Caco-2 (cell line): Measurements from ENCODE around the gene PDPN. TPM values are rescaled to one million over a fixed set of nuclear protein-coding genes. Genes with fewer than 3 reads are reported as not detected.

ENCODE experiments used
- BruUV-seq: library from RNA; stranded (reverse); fragments of 400-500 nt; replicated peaks from 2 replicates; lab custom pipeline; 2021; lab: Mats Ljungman, UMichigan
- CTCF ChIA-PET: fragments of 300-600 bp; sonication (Branson Sonifier 250); formaldehyde crosslinking; loops from one replicate; lab custom pipeline; 2022; ENCODE audit warnings: antibody characterized with exemption; lab: Charles Lee
- POLR2A ChIA-PET: fragments of 300-600 bp; sonication (Branson Sonifier 250); formaldehyde crosslinking; loops from one replicate; lab custom pipeline; 2022; ENCODE audit warnings: antibody characterized with exemption; lab: Charles Lee
- DNase-seq, 2 experiments: peaks; one replicate each; pipeline versions ENCODE4 v3.0.0 to v3.0.0-alpha.2; 2020 to 2022
- H3K27me3 ChIP-seq: replicated peaks from 2 replicates; pipeline ENCODE4 v1.6.0; 2011; ENCODE audit warnings: low read length; ENCODE audit not compliant: control insufficient read depth, insufficient read depth
- H3K36me3 ChIP-seq: 2 replicates; pipeline ENCODE4 v1.5.1; 2011; ENCODE audit warnings: low read length; ENCODE audit not compliant: control insufficient read depth, insufficient read depth
- H3K4me1 ChIP-seq: fragments of 250-450 bp; sonication (Bioruptor Pico); 2 replicates; pipeline ENCODE4 v1.5.1; 2020; ENCODE audit warnings: mild to moderate bottlenecking
- H3K4me3 ChIP-seq: 2 replicates; pipeline ENCODE4 v1.5.1; 2011; ENCODE audit warnings: low read depth, mild to moderate bottlenecking, control low read depth, low read length
- H3K9me3 ChIP-seq: fragments of 250-450 bp; sonication (Bioruptor Pico); 2 replicates; pipeline ENCODE4 v1.5.1; 2020; ENCODE audit warnings: mild to moderate bottlenecking, moderate library complexity
- H3K27ac Mint-ChIP-seq: one replicate; pipeline ENCODE4 v1.8.0; 2022; ENCODE audit warnings: mixed read lengths; ENCODE audit not compliant: unreplicated experiment
- H3K27me3 Mint-ChIP-seq: one replicate; pipeline ENCODE4 v1.8.0; 2022; ENCODE audit warnings: mixed read lengths; ENCODE audit not compliant: insufficient read depth, unreplicated experiment
- H3K36me3 Mint-ChIP-seq: one replicate; pipeline ENCODE4 v1.8.0; 2022; ENCODE audit warnings: mild to moderate bottlenecking, mixed read lengths; ENCODE audit not compliant: insufficient read depth, unreplicated experiment
- H3K4me1 Mint-ChIP-seq: one replicate; pipeline ENCODE4 v1.8.0; 2022; ENCODE audit warnings: low read depth, mixed read lengths; ENCODE audit not compliant: unreplicated experiment
- H3K4me3 Mint-ChIP-seq: one replicate; pipeline ENCODE4 v1.8.0; 2022; ENCODE audit warnings: mild to moderate bottlenecking, moderate library complexity, mixed read lengths; ENCODE audit not compliant: unreplicated experiment
- H3K9me3 Mint-ChIP-seq: one replicate; pipeline ENCODE4 v1.8.0; 2022; ENCODE audit warnings: mixed read lengths; ENCODE audit not compliant: unreplicated experiment
- CTCF ChIP-seq, 2 experiments: fragments of 200-600 bp in 1 of 2; IDR thresholded peaks; 1 replicate in 1 of 2; 2 replicates in 1 of 2; pipeline versions ENCODE4 v1.5.1 to v1.8.0; 2011 to 2022; ENCODE audit warnings: antibody characterized with exemption in 1 of 2, control low read depth in 1 of 2, inconsistent platforms in 1 of 2, low read depth in 1 of 2, low read length in 1 of 2, mild to moderate bottlenecking in 1 of 2, moderate library complexity in 1 of 2; ENCODE audit not compliant: insufficient read depth in 1 of 2, severe bottlenecking in 1 of 2, unreplicated experiment in 1 of 2
- intact Hi-C: fragments of 100-400 bp; cut with micrococcal nuclease; formaldehyde crosslinking; loops from one replicate; pipeline ENCODE4 v1.10.0; 2022; ENCODE audit not compliant: unreplicated experiment
- total RNA-seq: library from RNA; stranded (reverse); gene quantifications from 2 replicates; pipeline ENCODE4 v1.2.3, GENCODE V29; 2022

PDPN gene
- total RNA-seq, 1 experiment from 2014 or later: not detected

GRCh38 chr1:13546791-13547190 lies 36.8 kb upstream of the PDPN start:
- POLR2A ChIA-PET: no interaction called here
- no peaks in the 10 kb centered on the region for H3K9me3 Mint-ChIP-seq
- no peaks in the 10 kb centered on the region for H3K36me3 Mint-ChIP-seq
- no peaks in the 10 kb centered on the region for H3K9me3 ChIP-seq
- TF ChIP-seq CTCF (IDR thresholded peaks at IDR 0.05; ENCODE audit: insufficient read depth in 1 of 2, low read depth in 1 of 2, low read length in 1 of 2, severe bottlenecking in 1 of 2, unreplicated experiment in 1 of 2): no peak
- peaks cover 3% of the 10 kb centered on the region for H3K27me3 Mint-ChIP-seq
- intact Hi-C loops: no loop called here
- no peaks in the 10 kb centered on the region for H3K27me3 ChIP-seq
- no peaks in the 10 kb centered on the region for H3K4me1 Mint-ChIP-seq
- no peak overlapping the region for H3K4me3 Mint-ChIP-seq
- H3K36me3 ChIP-seq: no peaks in the 10 kb centered on the region
- no peak overlapping the region for H3K27ac Mint-ChIP-seq
- H3K4me1 ChIP-seq: no peaks in the 10 kb centered on the region
- no peak overlapping the region for H3K4me3 ChIP-seq
- DNase-seq: no peak
- BruUV-seq: no TSS peak
- CTCF ChIA-PET: no interaction called here

GRCh38 chr1:13548281-13548680 lies 35.4 kb upstream of the PDPN start:
- DNase-seq: no peak
- POLR2A ChIA-PET: no interaction called here
- BruUV-seq: no TSS peak
- Mint-ChIP-seq H3K9me3 (no peaks in the 10 kb centered on the region), H3K4me3 (no peak overlapping the region), H3K27ac (no peak overlapping the region), H3K27me3 (peaks cover 3% of the 10 kb centered on the region), H3K4me1 (no peaks in the 10 kb centered on the region), H3K36me3 (no peaks in the 10 kb centered on the region)
- Histone ChIP-seq H3K9me3 (no peaks in the 10 kb centered on the region), H3K27me3 (no peaks in the 10 kb centered on the region), H3K36me3 (no peaks in the 10 kb centered on the region), H3K4me1 (no peaks in the 10 kb centered on the region), H3K4me3 (no peak overlapping the region)
- CTCF ChIA-PET: no interaction called here
- intact Hi-C loops: no loop called here
- no peak for TF ChIP-seq CTCF (IDR thresholded peaks at IDR 0.05; ENCODE audit: insufficient read depth in 1 of 2, low read depth in 1 of 2, low read length in 1 of 2, severe bottlenecking in 1 of 2, unreplicated experiment in 1 of 2)

GRCh38 chr1:13549021-13549420 lies 34.6 kb upstream of the PDPN start:
- H3K27ac Mint-ChIP-seq: no peak overlapping the region
- no peak overlapping the region for H3K4me3 ChIP-seq
- no peaks in the 10 kb centered on the region for H3K4me1 ChIP-seq
- TF ChIP-seq CTCF (IDR thresholded peaks at IDR 0.05; ENCODE audit: insufficient read depth in 1 of 2, low read depth in 1 of 2, low read length in 1 of 2, severe bottlenecking in 1 of 2, unreplicated experiment in 1 of 2): no peak
- H3K36me3 ChIP-seq: no peaks in the 10 kb centered on the region
- H3K36me3 Mint-ChIP-seq: no peaks in the 10 kb centered on the region
- no TSS peak for BruUV-seq
- peaks cover 3% of the 10 kb centered on the region for H3K27me3 Mint-ChIP-seq
- H3K4me1 Mint-ChIP-seq: no peaks in the 10 kb centered on the region
- ChIA-PET POLR2A (no interaction called here), CTCF (no interaction called here)
- no peak overlapping the region for H3K4me3 Mint-ChIP-seq
- no peak for DNase-seq
- H3K9me3 Mint-ChIP-seq: no peaks in the 10 kb centered on the region
- intact Hi-C loops: no loop called here
- no peaks in the 10 kb centered on the region for H3K27me3 ChIP-seq
- H3K9me3 ChIP-seq: no peaks in the 10 kb centered on the region
